Heart left ventricle (tissue), 13 donors: ENCODE results near the gene SPEF2.

Source experiments
- CTCF ChIP-seq, 12 donors: fragments of 200-600 bp; sonication (generic) in 4 of 12; IDR thresholded peaks; one replicate each; pipeline versions ENCODE4 v1.5.0 to v1.8.0; 2018 to 2022; ENCODE audit warnings: antibody characterized with exemption in 12 of 12, mild to moderate bottlenecking in 5 of 12
- POLR2A ChIP-seq, 2 donors: fragments of 450-650 bp; IDR thresholded peaks; one replicate each; pipeline ENCODE4 v1.6.1; 2017; ENCODE audit warnings: antibody characterized with exemption in 2 of 2, mild to moderate bottlenecking in 2 of 2, moderate library complexity in 2 of 2
- donor health status: ischemic (EF 13 %, LVEDD 7.1; RV severe dilation, severe dysfunction).
- donor health status: DM: no; HTN: yes; CAD: no.
- donor health status: DM: no; HTN: no; CAD: no.
- donor health status: ischemic (EF 25% LVEDD 6.9; RV normal size, moderate dysfunction).
- donor health status: ischemic (EF 25% LVEDD 5.7; RV mildly dilated, moderate dysfunction).
- donor health status: ischemic (EF 35%, LVEDD 5.7; RV mildly dilated, moderate dysfunction).
- donor health status: nonischemic (EF 11% LVEDD 7.7; RV severe dilation, severe dysfunction).
- donor health status: DM: yes; HTN: yes; CAD: no.
- donor health status: PGD.
- donor health status: ischemic (EF 29% LVEDD 5.4; RV normal size, mild dysfunction).
- donor health status: nonischemic (EF 23%, LVEDD 6.1; RV moderate dilation, normal function).

- no peak for TF ChIP-seq CTCF (IDR thresholded peaks at IDR 0.05)
- TF ChIP-seq POLR2A (IDR thresholded peaks at IDR 0.05) = no peak
Measured at GRCh38 chr5:35789732-35790456, 172.2 kb downstream of the SPEF2 start.
